HCT116 (cell line): ENCODE data around the gene ANKRD24. TPM values are rescaled to one million over a fixed set of nuclear protein-coding genes. Genes with fewer than 3 reads are reported as not detected.

Experiments
- ATAC-seq: fragments of 200-7000 bp; cut with Tn5 transposase; 2 replicates; pipeline ENCODE4 v1.9.1; 2020; ENCODE audit warnings: mild to moderate bottlenecking, moderate library complexity
- BruUV-seq: library from RNA; stranded (reverse); fragments of 400-500 nt; replicated peaks from 2 replicates; lab custom pipeline; 2021; lab: Mats Ljungman, UMichigan
- CTCF ChIA-PET: fragments of 300-600 bp; sonication (Branson Sonifier 250); formaldehyde crosslinking; loops from one replicate; lab custom pipeline; 2021; ENCODE audit warnings: antibody characterized with exemption; lab: Charles Lee
- POLR2A ChIA-PET: fragments of 300-600, 350-600 bp; sonication (Branson Sonifier 250); formaldehyde crosslinking; loops from one replicate; lab custom pipeline; 2021; ENCODE audit warnings: antibody characterized with exemption; lab: Charles Lee
- RAD21 ChIA-PET, 2 experiments: fragments of 300-600 bp; sonication (Branson Sonifier 250); formaldehyde crosslinking; loops; one replicate each; lab custom pipeline; 2023; ENCODE audit warnings: low total read pairs in 2 of 2; ENCODE audit not compliant: uncharacterized antibody in 2 of 2, unreplicated experiment in 2 of 2, low non-redundant PET in 1 of 2; lab: Charles Lee
- DNase-seq: peaks from one replicate; pipeline ENCODE4 v3.0.0-alpha.2; 2010; ENCODE audit warnings: low read depth, low spot score
- H2AFZ ChIP-seq: fragments of 200-600 bp; shearing (Covaris generic), sonication (generic); 2 replicates; pipeline ENCODE4 v1.6.1; 2017; ENCODE audit warnings: low read depth, mixed run types, mixed read lengths, antibody characterized with exemption, low read length; ENCODE audit not compliant: poor library complexity, severe bottlenecking
- H3K27ac ChIP-seq: 2 replicates; pipeline ENCODE4 v1.5.1; 2012; ENCODE audit warnings: low read depth, low read length
- H3K27me3 ChIP-seq: fragments of 200-600 bp; sonication (generic); 2 replicates; pipeline ENCODE4 v1.6.1; 2016; ENCODE audit warnings: mixed run types, low read length, mixed read lengths; ENCODE audit not compliant: insufficient read depth
- H3K36me3 ChIP-seq, 2 experiments: fragments of 200-500 bp in 1 of 2; fragments of 200-600 bp in 1 of 2; sonication (Bioruptor generic) in 1 of 2; sonication (generic) in 1 of 2; 2 replicates each; pipeline versions ENCODE4 v1.5.1 to v1.6.1; 2014 to 2016; ENCODE audit warnings: low read length in 2 of 2, inconsistent platforms in 1 of 2, mixed read lengths in 1 of 2, mixed run types in 1 of 2; ENCODE audit not compliant: insufficient read depth in 2 of 2, control insufficient read depth in 1 of 2
- H3K4me1 ChIP-seq, 2 experiments: fragments of 200-600 bp in 1 of 2; sonication (generic) in 1 of 2; 2 replicates each; pipeline versions ENCODE4 v1.5.1 to v1.6.1; 2012 to 2017; ENCODE audit warnings: low read length in 2 of 2, inconsistent platforms in 1 of 2, mild to moderate bottlenecking in 1 of 2, mixed read lengths in 1 of 2, mixed run types in 1 of 2, moderate library complexity in 1 of 2; ENCODE audit not compliant: insufficient read depth in 2 of 2, control insufficient read depth in 1 of 2
- H3K4me2 ChIP-seq: fragments of 200-600 bp; sonication (generic); 2 replicates; pipeline ENCODE4 v1.6.1; 2017; ENCODE audit warnings: mixed run types, low read length, mixed read lengths
- H3K4me3 ChIP-seq, 2 experiments: fragments of 200-600 bp in 1 of 2; sonication (generic) in 1 of 2; replicated peaks in 1 of 2; 2 replicates each; pipeline ENCODE4 v1.5.1; 2011 to 2016; ENCODE audit warnings: low read length in 2 of 2, control low read depth in 1 of 2, low read depth in 1 of 2, mild to moderate bottlenecking in 1 of 2, mixed read lengths in 1 of 2, mixed run types in 1 of 2
- H3K79me2 ChIP-seq: fragments of 200-600 bp; sonication (generic); 2 replicates; pipeline ENCODE4 v1.6.1; 2017; ENCODE audit warnings: mild to moderate bottlenecking, mixed run types, low read length, moderate library complexity, mixed read lengths; ENCODE audit not compliant: insufficient read depth
- H3K9ac ChIP-seq: fragments of 200-600 bp; sonication (generic); 2 replicates; pipeline ENCODE4 v1.6.1; 2016; ENCODE audit warnings: low read length, mixed read lengths
- H3K9me2 ChIP-seq: fragments of 200-600 bp; sonication (generic), shearing (Covaris generic); 2 replicates; pipeline ENCODE4 v1.6.1; 2017; ENCODE audit warnings: mixed run types, mild to moderate bottlenecking, moderate library complexity; ENCODE audit not compliant: insufficient read depth
- H3K9me3 ChIP-seq, 2 experiments: fragments of 200-500 bp in 1 of 2; fragments of 200-600 bp in 1 of 2; sonication (Bioruptor generic) in 1 of 2; sonication (generic) in 1 of 2; 2 replicates each; pipeline ENCODE4 v1.6.1; 2014 to 2017; ENCODE audit warnings: low read length in 2 of 2, mixed read lengths in 2 of 2, inconsistent platforms in 1 of 2, low read depth in 1 of 2, mild to moderate bottlenecking in 1 of 2, mixed run types in 1 of 2, moderate library complexity in 1 of 2; ENCODE audit not compliant: control insufficient read depth in 1 of 2, insufficient read depth in 1 of 2
- H4K20me1 ChIP-seq: fragments of 200-600 bp; sonication (generic), shearing (Covaris generic); 2 replicates; pipeline ENCODE4 v1.6.1; 2017; ENCODE audit warnings: mixed run types, mild to moderate bottlenecking, moderate library complexity; ENCODE audit not compliant: insufficient read depth
- ATF3 ChIP-seq: IDR thresholded peaks from 2 replicates; pipeline ENCODE4 v1.6.1; 2012
- CBX3 ChIP-seq: IDR thresholded peaks from 2 replicates; pipeline ENCODE4 v1.6.1; 2012; ENCODE audit warnings: low read depth
- EGR1 ChIP-seq: IDR thresholded peaks from 2 replicates; pipeline ENCODE4 v1.6.1; 2012; ENCODE audit warnings: low read depth
- JUND ChIP-seq: IDR thresholded peaks from 2 replicates; pipeline ENCODE4 v1.6.1; 2012
- TCF7L2 ChIP-seq: IDR thresholded peaks from 2 replicates; pipeline ENCODE4 v1.7.0; 2011; ENCODE audit warnings: borderline replicate concordance, inconsistent platforms; ENCODE audit not compliant: insufficient read depth, insufficient read length; ENCODE audit errors: extremely low read depth
- ZBTB33 ChIP-seq: IDR thresholded peaks from 2 replicates; pipeline ENCODE4 v1.6.1; 2011; ENCODE audit warnings: mild to moderate bottlenecking, low read length, moderate library complexity; ENCODE audit not compliant: insufficient replicate concordance; ENCODE audit errors: extremely low read depth
- intact Hi-C: fragments of 100-400 bp; cut with micrococcal nuclease; formaldehyde crosslinking; loops from 2 replicates; pipeline ENCODE4 v1.10.0; 2022
- total RNA-seq: library from RNA; stranded (reverse); gene quantifications from one replicate; pipeline ENCODE4 v1.2.1, GENCODE V29; 2021; ENCODE audit not compliant: unreplicated experiment
- TF ChIP-seq, protein P1 (sequence below), 3 experiments: fragments of 200-600 bp in 1 of 3; sonication (generic) in 1 of 3; IDR thresholded peaks in 2 of 3; conservative IDR thresholded peaks in 1 of 3; 2 replicates each; pipeline ENCODE4 v1.5.1; 2012 to 2017; ENCODE audit warnings: low read depth in 2 of 3, low read length in 2 of 3, antibody characterized with exemption in 1 of 3, borderline replicate concordance in 1 of 3, control low read depth in 1 of 3, mild to moderate bottlenecking in 1 of 3, mixed read lengths in 1 of 3, mixed run types in 1 of 3, moderate library complexity in 1 of 3; ENCODE audit not compliant: insufficient read depth in 1 of 3

ANKRD24 gene
- total RNA-seq, 1 experiment from 2014 or later, result 1.7 TPM

DNA sequence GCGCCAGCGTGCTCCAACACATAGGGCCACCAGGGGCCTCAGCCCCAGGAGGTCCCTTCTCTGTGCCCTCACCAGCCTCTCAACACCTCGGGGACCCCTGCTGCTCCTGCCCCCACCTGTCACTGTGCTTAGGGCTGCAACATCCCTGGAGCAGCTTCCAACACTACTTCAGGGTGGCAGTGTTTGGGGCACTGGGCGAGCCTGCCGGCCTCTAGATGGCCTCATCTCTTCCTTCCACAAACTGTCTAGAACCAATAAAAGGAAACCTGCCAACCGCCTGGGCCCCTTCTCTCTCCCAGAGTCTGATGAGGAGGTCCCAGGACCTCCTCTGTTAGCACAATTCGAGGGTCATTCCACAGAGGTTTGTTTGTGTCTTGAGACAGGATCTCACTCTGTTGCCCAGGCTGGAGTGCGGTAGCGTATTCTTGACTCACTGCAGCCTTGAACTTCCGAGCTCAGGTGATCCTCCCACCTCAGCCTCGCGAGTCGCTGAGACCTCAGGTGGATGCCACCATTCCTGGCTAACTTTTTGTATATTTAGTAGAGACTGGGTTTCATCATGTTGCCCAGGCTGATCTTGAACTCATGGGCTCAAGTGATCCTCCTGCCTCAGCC lies 86.4 kb downstream of the ANKRD24 start:
- Histone ChIP-seq H3K27me3 (no peaks in the 10 kb centered on the region), H4K20me1 (no peaks in the 10 kb centered on the region), H3K36me3 (peaks cover 2 to 14% of the 10 kb centered on the region in 2 experiments; a peak in 3 of 4 replicates), H2AFZ (no peak overlapping the region), H3K9me2 (no peaks in the 10 kb centered on the region), H3K4me3 (no peak overlapping the region), H3K27ac (peak overlapping the region; percentile 18; the same call in 1 of the 2 replicates), H3K79me2 (no peaks in the 10 kb centered on the region), H3K9ac (no peak overlapping the region), H3K4me1 (peaks cover 0 to 7% of the 10 kb centered on the region in 2 experiments; a peak in 1 of 4 replicates), H3K4me2 (no peak overlapping the region), H3K9me3 (no peaks in the 10 kb centered on the region)
- ChIA-PET POLR2A (no interaction called here), CTCF (no interaction called here), RAD21 (no interaction called here)
- no TSS peak for BruUV-seq
- DNase-seq (no peak), ATAC-seq (no peak)
- intact Hi-C loops, result loop anchor here (10.0 kb wide), 1 partner anchor 256 kb away; no protein-coding TSS in a partner anchor
- TF ChIP-seq EGR1, result no peak
- TF ChIP-seq TCF7L2, result no peak
- no peak for TF ChIP-seq ATF3
- TF ChIP-seq, protein P1, sequence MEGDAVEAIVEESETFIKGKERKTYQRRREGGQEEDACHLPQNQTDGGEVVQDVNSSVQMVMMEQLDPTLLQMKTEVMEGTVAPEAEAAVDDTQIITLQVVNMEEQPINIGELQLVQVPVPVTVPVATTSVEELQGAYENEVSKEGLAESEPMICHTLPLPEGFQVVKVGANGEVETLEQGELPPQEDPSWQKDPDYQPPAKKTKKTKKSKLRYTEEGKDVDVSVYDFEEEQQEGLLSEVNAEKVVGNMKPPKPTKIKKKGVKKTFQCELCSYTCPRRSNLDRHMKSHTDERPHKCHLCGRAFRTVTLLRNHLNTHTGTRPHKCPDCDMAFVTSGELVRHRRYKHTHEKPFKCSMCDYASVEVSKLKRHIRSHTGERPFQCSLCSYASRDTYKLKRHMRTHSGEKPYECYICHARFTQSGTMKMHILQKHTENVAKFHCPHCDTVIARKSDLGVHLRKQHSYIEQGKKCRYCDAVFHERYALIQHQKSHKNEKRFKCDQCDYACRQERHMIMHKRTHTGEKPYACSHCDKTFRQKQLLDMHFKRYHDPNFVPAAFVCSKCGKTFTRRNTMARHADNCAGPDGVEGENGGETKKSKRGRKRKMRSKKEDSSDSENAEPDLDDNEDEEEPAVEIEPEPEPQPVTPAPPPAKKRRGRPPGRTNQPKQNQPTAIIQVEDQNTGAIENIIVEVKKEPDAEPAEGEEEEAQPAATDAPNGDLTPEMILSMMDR (IDR thresholded peaks at IDR 0.05 in 2 of 3, conservative IDR thresholded peaks at IDR 0.05 in 1 of 3; ENCODE audit: borderline replicate concordance in 1 of 3, insufficient read depth in 1 of 3, low read depth in 2 of 3, low read length in 2 of 3), result peak in 1 of 3 experiments; percentile 17; a peak in 1 of 6 replicates

- Histone ChIP-seq H3K4me1 (no peaks in the 10 kb centered on the region), H3K27ac (no peak overlapping the region), H3K4me2 (no peak overlapping the region), H3K4me3 (no peak overlapping the region), H3K79me2 (no peaks in the 10 kb centered on the region), H3K36me3 (peaks cover 2 to 9% of the 10 kb centered on the region in 2 experiments; a peak in 2 of 4 replicates), H2AFZ (no peak overlapping the region), H3K9me2 (no peaks in the 10 kb centered on the region), H3K27me3 (no peaks in the 10 kb centered on the region), H3K9ac (no peak overlapping the region), H4K20me1 (no peaks in the 10 kb centered on the region), H3K9me3 (no peaks in the 10 kb centered on the region)
- intact Hi-C loops, result no loop called here
- ChIA-PET CTCF (no interaction called here), POLR2A (no interaction called here), RAD21 (no interaction called here)
- no TSS peak for BruUV-seq
- no peak for DNase-seq
- TF ChIP-seq ATF3, result no peak
- no peak for TF ChIP-seq JUND
- TF ChIP-seq CBX3, result no peak
- no peak for TF ChIP-seq ZBTB33
- no peak for ATAC-seq
Measured at GRCh38 chr19:4272894-4273293, 90.4 kb downstream of the ANKRD24 start.
